Measurements from ENCODE around the gene CFAP58.
"Not testable (repeated sequence)": the region's sequence is repeated elsewhere in the genome, so short reads cannot be mapped to it uniquely, and the experiment has no call there.

The CFAP58 gene

GRCh38 chr10:104437226-104437625 lies 83.6 kb downstream of the CFAP58 start:
- DNase-seq = no peak

- DNase-seq = no peak
These were observed 86.6 kb downstream of the CFAP58 start for GRCh38 chr10:104440221-104440620.

GRCh38 chr10:104441329-104442000 lies 87.8 kb downstream of the CFAP58 start:
- no peak for DNase-seq

- DNase-seq = no peak
These were observed 91.7 kb downstream of the CFAP58 start for GRCh38 chr10:104445359-104445758.

GRCh38 chr10:104446151-104446550 lies 92.5 kb downstream of the CFAP58 start:
- DNase-seq = no peak

GRCh38 chr10:104447331-104447730 lies 93.7 kb downstream of the CFAP58 start:
- no peak for DNase-seq

GRCh38 chr10:104447906-104448305 lies 94.3 kb downstream of the CFAP58 start:
- DNase-seq = no peak

GRCh38 chr10:104449391-104449790 lies 95.8 kb downstream of the CFAP58 start:
- no peak for DNase-seq

GRCh38 chr10:104450490-104450889 lies 96.9 kb downstream of the CFAP58 start:
- DNase-seq = no peak

GRCh38 chr10:104450954-104451353 lies 97.3 kb downstream of the CFAP58 start:
- no peak for DNase-seq

- DNase-seq = no peak
These were observed 99.3 kb downstream of the CFAP58 start for GRCh38 chr10:104452977-104453376.

GRCh38 chr10:104456802-104457542 lies 103.3 kb downstream of the CFAP58 start:
- no peak for DNase-seq

- no peak for DNase-seq
These were observed 103.9 kb downstream of the CFAP58 start for GRCh38 chr10:104457543-104457828.

GRCh38 chr10:104465575-104465974 lies 111.9 kb downstream of the CFAP58 start:
- not testable (repeated sequence) for DNase-seq

- DNase-seq = not testable (repeated sequence)
These were observed 115.2 kb downstream of the CFAP58 start for GRCh38 chr10:104468818-104469217.

- DNase-seq = no peak
These were observed 118.9 kb downstream of the CFAP58 start for GRCh38 chr10:104472505-104472904.

GRCh38 chr10:104472957-104473745 lies 119.5 kb downstream of the CFAP58 start:
- DNase-seq = no peak

- DNase-seq = no peak
These were observed 124.7 kb downstream of the CFAP58 start for GRCh38 chr10:104478380-104478779.

GRCh38 chr10:104479906-104480593 lies 126.4 kb downstream of the CFAP58 start:
- DNase-seq = no peak

- DNase-seq = no peak
These were observed 127.2 kb downstream of the CFAP58 start for GRCh38 chr10:104480797-104481196.

- DNase-seq = no peak
These were observed 129.9 kb downstream of the CFAP58 start for GRCh38 chr10:104483582-104483981.

- DNase-seq = no peak
These were observed 132.0 kb downstream of the CFAP58 start for GRCh38 chr10:104485632-104486031.

- no peak for DNase-seq
These were observed 133.2 kb downstream of the CFAP58 start for GRCh38 chr10:104486803-104487202.

Data from SHP77 (cell line).